ENCODE results near the gene HTR6. TPM values are rescaled to one million over a fixed set of nuclear protein-coding genes. Genes with fewer than 3 reads are reported as not detected.

The HTR6 gene
- total RNA-seq (2021): 0.29 and 0.37 TPM in 2 replicates
- long read RNA-seq: 0 reads

DNA sequence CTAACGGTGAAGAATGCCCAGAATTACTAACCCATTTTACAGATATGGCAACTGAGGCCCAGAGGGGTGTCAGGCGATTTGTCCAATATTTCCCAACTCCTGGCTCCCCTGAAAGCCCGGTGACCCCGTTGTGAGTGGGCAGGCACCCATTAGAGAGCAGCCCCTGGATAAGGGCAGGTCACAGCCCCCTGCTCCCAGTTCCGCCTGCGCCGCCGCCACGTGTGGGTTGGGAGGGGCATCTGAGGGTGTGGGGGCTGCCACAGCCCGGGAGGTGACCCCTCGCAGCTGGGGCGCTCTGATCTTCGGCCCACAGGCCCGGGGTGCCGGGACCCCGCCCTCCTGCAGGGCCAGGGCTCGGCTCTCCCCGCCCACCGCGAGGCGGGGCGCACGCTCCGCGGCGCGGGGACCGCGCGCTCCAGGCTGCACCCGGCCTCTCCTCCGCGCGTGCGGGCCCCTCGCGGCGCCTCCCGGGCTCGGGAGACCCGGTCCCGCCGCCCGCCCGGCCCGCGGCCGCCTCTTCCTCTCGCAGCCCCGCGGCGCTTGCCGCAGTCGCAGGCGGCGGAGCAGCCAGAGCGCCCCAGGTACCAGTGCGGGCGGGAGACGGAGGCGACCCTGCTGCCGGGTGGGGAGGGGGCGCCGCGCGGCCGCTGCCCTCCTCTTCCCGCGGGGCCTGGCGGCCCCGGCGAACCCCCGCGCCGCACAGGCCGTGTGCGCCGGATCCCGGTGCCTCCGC is at the start of gene HTR6:
Gene HTR6 (plus strand): TSS at position 423 of the 733 bp plus-strand sequence. CDS start 879 bp downstream, outside the sequence.
- H2BK120ac ChIP-seq (ENCODE audit: low read depth, low read length, poor library complexity, severe bottlenecking): no peak within 1 kb of the TSS
- H4K5ac ChIP-seq (ENCODE audit: insufficient read length, low read depth, low read length): no peak within 1 kb of the TSS
- H3K79me2 ChIP-seq (ENCODE audit: insufficient read depth, low read length): no peaks in the 10 kb centered on the region
- no peak within 1 kb of the TSS for H3K23ac ChIP-seq (ENCODE audit: insufficient read length, low read depth, low read length)
- no peak within 1 kb of the TSS for H3K18ac ChIP-seq (ENCODE audit: insufficient read length, low read depth, low read length)
- H3K4me2 ChIP-seq (ENCODE audit: insufficient read depth, insufficient read length, low read length): peak within 1 kb of the TSS; percentile 27
- no peaks in the 10 kb centered on the region for H3K23me2 ChIP-seq (ENCODE audit: insufficient read length, low read depth, low read length, poor library complexity, severe bottlenecking)
- Mint-ChIP-seq H3K27ac (no peak within 1 kb of the TSS), H3K9me3 (no peaks in the 10 kb centered on the region), H3K4me3 (peak within 1 kb of the TSS; percentile 63 to 83), H3K27me3 (ENCODE audit: low read depth) (peaks cover 84% of the 10 kb centered on the region), H3K36me3 (ENCODE audit: insufficient read depth in 1 of 3, low read depth in 3 of 3) (peaks cover 0 to 2% (median 0%) of the 10 kb centered on the region in 3 experiments; a peak in 1 of 7 replicates), H3K4me1 (peaks cover 8 to 9% of the 10 kb centered on the region in 2 experiments; a peak in 3 of 4 replicates)
- H4K91ac ChIP-seq (ENCODE audit: insufficient read length, low read depth, low read length): no peak within 1 kb of the TSS
- no peak within 1 kb of the TSS for H2BK5ac ChIP-seq (ENCODE audit: insufficient read length, low read length)
- H2AFZ ChIP-seq (ENCODE audit: low read length): no peak within 1 kb of the TSS
- no peak for TF ChIP-seq CTCF (conservative IDR thresholded peaks at IDR 0.05)
- H3K56ac ChIP-seq (ENCODE audit: insufficient read length, low read depth, low read length): no peak within 1 kb of the TSS
- no peaks in the 10 kb centered on the region for H3K4me1 ChIP-seq (ENCODE audit: insufficient read depth, low read length)
- no peak within 1 kb of the TSS for H3K27ac ChIP-seq (ENCODE audit: insufficient read length, low read depth, low read length)
- no peaks in the 10 kb centered on the region for H4K20me1 ChIP-seq (ENCODE audit: control insufficient read depth, insufficient read depth, insufficient read length)
- no peaks in the 10 kb centered on the region for H3K9me3 ChIP-seq (ENCODE audit: control insufficient read depth, low read depth, low read length)
- no peak within 1 kb of the TSS for H2BK15ac ChIP-seq (ENCODE audit: low read depth, low read length)
- no peak within 1 kb of the TSS for H3T11ph ChIP-seq (ENCODE audit: low read length)
- peaks cover 18% of the 10 kb centered on the region; the same call in 1 of the 2 replicates for H3K27me3 ChIP-seq (ENCODE audit: insufficient read depth, low read length)
- no peak within 1 kb of the TSS for H2BK12ac ChIP-seq (ENCODE audit: insufficient read length, low read depth, low read length)
- WGBS (ENCODE audit: extremely low coverage, insufficient read length, low lambda C conversion rate): no CpG with 5 or more reads among the region's 80 CpGs
- no peak within 1 kb of the TSS for H3K14ac ChIP-seq (ENCODE audit: insufficient read depth, low read length)
- H4K8ac ChIP-seq (replicated peaks; ENCODE audit: insufficient read length, low read depth, low read length): no peak within 1 kb of the TSS
- H2BK20ac ChIP-seq (ENCODE audit: low read depth, low read length, poor library complexity, severe bottlenecking): no peak within 1 kb of the TSS
- no peak within 1 kb of the TSS for H3K4ac ChIP-seq (ENCODE audit: low read depth, low read length)
- no peak within 1 kb of the TSS for H3K9ac ChIP-seq (ENCODE audit: extremely low read depth, insufficient read length, low read length)
- no peaks in the 10 kb centered on the region for H3K79me1 ChIP-seq (ENCODE audit: insufficient read depth, low read depth, low read length, poor library complexity, severe bottlenecking)
- H2AK5ac ChIP-seq (ENCODE audit: insufficient read length, low read length): no peak within 1 kb of the TSS
- no peak for DNase-seq
